ENCODE data around the gene TRIM44.

DNA sequence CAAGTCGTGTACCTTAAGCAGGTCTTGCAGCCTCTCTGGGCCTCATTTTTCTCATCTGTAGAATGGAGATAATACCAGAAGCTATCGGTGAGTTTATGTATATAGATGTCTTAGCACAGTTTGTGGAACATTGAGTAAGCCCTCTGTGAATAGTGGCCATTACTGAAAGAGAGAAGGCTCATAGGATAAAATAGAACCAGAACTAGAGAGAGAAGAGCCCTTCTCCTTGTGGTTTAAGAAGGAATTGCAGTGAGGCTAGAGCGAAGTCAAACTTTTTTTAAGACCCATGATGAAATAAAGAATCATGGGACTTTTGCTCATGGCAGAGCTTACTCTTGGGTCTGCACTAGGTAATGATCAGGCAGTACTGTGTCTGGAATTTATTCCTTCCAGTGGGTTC, 137.1 kb downstream of the TRIM44 start:
- TF ChIP-seq EZH2 (IDR thresholded peaks at IDR 0.05; ENCODE audit: borderline replicate concordance, low read depth, low read length, severe bottlenecking): no peak
- TF ChIP-seq, protein P1, sequence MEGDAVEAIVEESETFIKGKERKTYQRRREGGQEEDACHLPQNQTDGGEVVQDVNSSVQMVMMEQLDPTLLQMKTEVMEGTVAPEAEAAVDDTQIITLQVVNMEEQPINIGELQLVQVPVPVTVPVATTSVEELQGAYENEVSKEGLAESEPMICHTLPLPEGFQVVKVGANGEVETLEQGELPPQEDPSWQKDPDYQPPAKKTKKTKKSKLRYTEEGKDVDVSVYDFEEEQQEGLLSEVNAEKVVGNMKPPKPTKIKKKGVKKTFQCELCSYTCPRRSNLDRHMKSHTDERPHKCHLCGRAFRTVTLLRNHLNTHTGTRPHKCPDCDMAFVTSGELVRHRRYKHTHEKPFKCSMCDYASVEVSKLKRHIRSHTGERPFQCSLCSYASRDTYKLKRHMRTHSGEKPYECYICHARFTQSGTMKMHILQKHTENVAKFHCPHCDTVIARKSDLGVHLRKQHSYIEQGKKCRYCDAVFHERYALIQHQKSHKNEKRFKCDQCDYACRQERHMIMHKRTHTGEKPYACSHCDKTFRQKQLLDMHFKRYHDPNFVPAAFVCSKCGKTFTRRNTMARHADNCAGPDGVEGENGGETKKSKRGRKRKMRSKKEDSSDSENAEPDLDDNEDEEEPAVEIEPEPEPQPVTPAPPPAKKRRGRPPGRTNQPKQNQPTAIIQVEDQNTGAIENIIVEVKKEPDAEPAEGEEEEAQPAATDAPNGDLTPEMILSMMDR (IDR thresholded peaks at IDR 0.05; ENCODE audit: extremely low read depth in 1 of 2, insufficient read depth in 1 of 2, low read depth in 1 of 2, low read length in 2 of 2): no peak
- TF ChIP-seq POLR2AphosphoS5 (IDR thresholded peaks at IDR 0.05; ENCODE audit: insufficient read depth, low read depth, low read length): no peak
- TF ChIP-seq POLR2A (IDR thresholded peaks at IDR 0.05; ENCODE audit: low read depth, low read length): no peak
- no peak for TF ChIP-seq MYC (IDR thresholded peaks at IDR 0.05; ENCODE audit: low read depth, low read length)
- TF ChIP-seq, protein P2, sequence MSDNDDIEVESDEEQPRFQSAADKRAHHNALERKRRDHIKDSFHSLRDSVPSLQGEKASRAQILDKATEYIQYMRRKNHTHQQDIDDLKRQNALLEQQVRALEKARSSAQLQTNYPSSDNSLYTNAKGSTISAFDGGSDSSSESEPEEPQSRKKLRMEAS (IDR thresholded peaks at IDR 0.05; ENCODE audit: insufficient read depth, insufficient read length): no peak
- TF ChIP-seq JUN (IDR thresholded peaks at IDR 0.05; ENCODE audit: borderline replicate concordance, insufficient read depth, insufficient read length, low read depth): no peak
